PC-3 (cell line): Measurements from ENCODE around the gene PTCH1. TPM values are rescaled to one million over a fixed set of nuclear protein-coding genes. Genes with fewer than 3 reads are reported as not detected.

Experiments
- ATAC-seq: fragments of 200-7000 bp; cut with Tn5 transposase; 2 replicates; pipeline ENCODE4 v1.9.1; 2020; ENCODE audit warnings: mild to moderate bottlenecking, moderate library complexity
- BruUV-seq: library from RNA; stranded (reverse); fragments of 400-500 nt; replicated peaks from 2 replicates; lab custom pipeline; 2021; lab: Mats Ljungman, UMichigan
- CTCF ChIA-PET: fragments of 300-600 bp; sonication (Branson Sonifier 250); formaldehyde crosslinking; loops from one replicate; lab custom pipeline; 2022; ENCODE audit warnings: antibody characterized with exemption; lab: Charles Lee
- POLR2A ChIA-PET: fragments of 300-600 bp; sonication (Branson Sonifier 250); formaldehyde crosslinking; loops from one replicate; lab custom pipeline; 2022; ENCODE audit warnings: antibody characterized with exemption; ENCODE audit not compliant: unreplicated experiment; lab: Charles Lee
- DNase-seq: peaks from one replicate; pipeline ENCODE4 v3.0.0-alpha.2; 2015
- H2AFZ ChIP-seq: fragments of 300-600 bp; sonication (generic); 2 replicates; pipeline ENCODE4 v1.6.0; 2016; ENCODE audit warnings: antibody characterized with exemption, low read length
- H3F3A ChIP-seq: fragments of 300-600 bp; sonication (generic); one replicate; pipeline ENCODE4 v1.6.0; 2017; ENCODE audit warnings: antibody characterized with exemption, low read length, control low read depth, mild to moderate bottlenecking; ENCODE audit not compliant: unreplicated experiment
- H3K27ac ChIP-seq: fragments of 300-600 bp; sonication (generic); 2 replicates; pipeline ENCODE4 v1.5.1; 2016; ENCODE audit warnings: mild to moderate bottlenecking, low read length
- H3K27me3 ChIP-seq: fragments of 300-600 bp; sonication (generic); 2 replicates; pipeline ENCODE4 v1.6.1; 2016; ENCODE audit warnings: low read length, mixed read lengths
- H3K36me3 ChIP-seq: fragments of 300-600 bp; sonication (generic); 2 replicates; pipeline ENCODE4 v1.6.1; 2016; ENCODE audit warnings: low read depth, mixed run types, low read length, mixed read lengths
- H3K4me1 ChIP-seq: fragments of 300-600 bp; sonication (generic); 2 replicates; pipeline ENCODE4 v1.5.1; 2016; ENCODE audit warnings: low read length; ENCODE audit not compliant: insufficient read depth
- H3K4me2 ChIP-seq: fragments of 300-600 bp; sonication (generic); 2 replicates; pipeline ENCODE4 v1.6.0; 2016; ENCODE audit warnings: low read length
- H3K4me3 ChIP-seq: fragments of 300-600 bp; sonication (generic); 2 replicates; pipeline ENCODE4 v1.5.1; 2016; ENCODE audit warnings: mild to moderate bottlenecking, low read length, mixed read lengths
- H3K79me2 ChIP-seq: fragments of 300-600 bp; sonication (generic); 2 replicates; pipeline ENCODE4 v1.6.1; 2017; ENCODE audit warnings: low read length, mixed read lengths
- H3K9ac ChIP-seq: fragments of 300-600 bp; sonication (generic); 2 replicates; pipeline ENCODE4 v1.6.0; 2016; ENCODE audit warnings: mild to moderate bottlenecking, low read length
- H3K9me2 ChIP-seq: fragments of 300-600 bp; sonication (generic); replicated peaks from 2 replicates; pipeline ENCODE4 v1.6.1; 2016; ENCODE audit warnings: mixed run types, low read length, mixed read lengths
- H3K9me3 ChIP-seq: fragments of 300-600 bp; sonication (generic); 2 replicates; pipeline ENCODE4 v1.6.1; 2016; ENCODE audit warnings: low read length, mixed read lengths
- H4K20me1 ChIP-seq: fragments of 300-600 bp; sonication (generic); 2 replicates; pipeline ENCODE4 v1.6.1; 2016; ENCODE audit warnings: low read length, mixed read lengths
- EZH2 ChIP-seq: fragments of 300-600 bp; sonication (generic); IDR thresholded peaks from one replicate; pipeline ENCODE4 v1.6.1; 2017; ENCODE audit warnings: antibody characterized with exemption, mild to moderate bottlenecking, low read length; ENCODE audit not compliant: unreplicated experiment
- EZH2phosphoT487 ChIP-seq: fragments of 300-600 bp; sonication (generic); IDR thresholded peaks from 2 replicates; pipeline ENCODE4 v1.6.1; 2018; ENCODE audit warnings: mild to moderate bottlenecking, antibody characterized with exemption, low read length, borderline replicate concordance
- intact Hi-C: fragments of 100-400 bp; cut with micrococcal nuclease; formaldehyde crosslinking; loops from 2 replicates; pipeline ENCODE4 v1.9.0; 2023
- total RNA-seq: library from RNA; depleted of rRNA; stranded (reverse); fragments of >200 nt; gene quantifications from 2 replicates; pipeline ENCODE4 v1.2.3, GENCODE V29; 2014
- TF ChIP-seq, protein P1 (sequence below): fragments of 300-600 bp; sonication (generic); conservative IDR thresholded peaks from 2 replicates; pipeline ENCODE4 v1.5.1; 2017; ENCODE audit warnings: antibody characterized with exemption, low read depth, mild to moderate bottlenecking, low read length

Gene PTCH1
- total RNA-seq, 1 experiment from 2014 or later = 0.77 TPM

GRCh38 chr9:95459851-95460517 is 56.8 kb downstream of the PTCH1 start:
- no peaks in the 10 kb centered on the region for H3K9me2 ChIP-seq
- DNase-seq = no peak
- H3K4me2 ChIP-seq = no peak overlapping the region
- no peak for ATAC-seq
- TF ChIP-seq EZH2phosphoT487 (no peak), EZH2 (no peak)
- TF ChIP-seq, protein P1, sequence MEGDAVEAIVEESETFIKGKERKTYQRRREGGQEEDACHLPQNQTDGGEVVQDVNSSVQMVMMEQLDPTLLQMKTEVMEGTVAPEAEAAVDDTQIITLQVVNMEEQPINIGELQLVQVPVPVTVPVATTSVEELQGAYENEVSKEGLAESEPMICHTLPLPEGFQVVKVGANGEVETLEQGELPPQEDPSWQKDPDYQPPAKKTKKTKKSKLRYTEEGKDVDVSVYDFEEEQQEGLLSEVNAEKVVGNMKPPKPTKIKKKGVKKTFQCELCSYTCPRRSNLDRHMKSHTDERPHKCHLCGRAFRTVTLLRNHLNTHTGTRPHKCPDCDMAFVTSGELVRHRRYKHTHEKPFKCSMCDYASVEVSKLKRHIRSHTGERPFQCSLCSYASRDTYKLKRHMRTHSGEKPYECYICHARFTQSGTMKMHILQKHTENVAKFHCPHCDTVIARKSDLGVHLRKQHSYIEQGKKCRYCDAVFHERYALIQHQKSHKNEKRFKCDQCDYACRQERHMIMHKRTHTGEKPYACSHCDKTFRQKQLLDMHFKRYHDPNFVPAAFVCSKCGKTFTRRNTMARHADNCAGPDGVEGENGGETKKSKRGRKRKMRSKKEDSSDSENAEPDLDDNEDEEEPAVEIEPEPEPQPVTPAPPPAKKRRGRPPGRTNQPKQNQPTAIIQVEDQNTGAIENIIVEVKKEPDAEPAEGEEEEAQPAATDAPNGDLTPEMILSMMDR = no peak
- H3K4me1 ChIP-seq = no peaks in the 10 kb centered on the region
- no peak overlapping the region for H3K27ac ChIP-seq
- H3K79me2 ChIP-seq = no peaks in the 10 kb centered on the region
- no peaks in the 10 kb centered on the region for H3F3A ChIP-seq
- intact Hi-C loops = no loop called here
- H3K9ac ChIP-seq = no peak overlapping the region
- H2AFZ ChIP-seq = no peak overlapping the region
- ChIA-PET CTCF (no interaction called here), POLR2A (no interaction called here)
- no TSS peak for BruUV-seq
- no peaks in the 10 kb centered on the region for H3K9me3 ChIP-seq
- no peak overlapping the region for H3K4me3 ChIP-seq
- no peaks in the 10 kb centered on the region for H4K20me1 ChIP-seq
- no peaks in the 10 kb centered on the region for H3K36me3 ChIP-seq
- no peaks in the 10 kb centered on the region for H3K27me3 ChIP-seq

GRCh38 chr9:95459178-95459577 is 57.6 kb downstream of the PTCH1 start:
- ATAC-seq (no peak), DNase-seq (no peak)
- no peak overlapping the region for H3K9ac ChIP-seq
- no peaks in the 10 kb centered on the region for H4K20me1 ChIP-seq
- no peaks in the 10 kb centered on the region for H3K27me3 ChIP-seq
- H3K9me3 ChIP-seq = no peaks in the 10 kb centered on the region
- ChIA-PET POLR2A (no interaction called here), CTCF (no interaction called here)
- no peaks in the 10 kb centered on the region for H3F3A ChIP-seq
- H3K4me1 ChIP-seq = no peaks in the 10 kb centered on the region
- H2AFZ ChIP-seq = no peak overlapping the region
- no peaks in the 10 kb centered on the region for H3K36me3 ChIP-seq
- intact Hi-C loops = no loop called here
- H3K9me2 ChIP-seq = no peaks in the 10 kb centered on the region
- TF ChIP-seq, protein P1 = no peak
- TF ChIP-seq EZH2 (no peak), EZH2phosphoT487 (no peak)
- no peak overlapping the region for H3K4me2 ChIP-seq
- H3K79me2 ChIP-seq = no peaks in the 10 kb centered on the region
- BruUV-seq = no TSS peak
- no peak overlapping the region for H3K27ac ChIP-seq
- no peak overlapping the region for H3K4me3 ChIP-seq

DNA sequence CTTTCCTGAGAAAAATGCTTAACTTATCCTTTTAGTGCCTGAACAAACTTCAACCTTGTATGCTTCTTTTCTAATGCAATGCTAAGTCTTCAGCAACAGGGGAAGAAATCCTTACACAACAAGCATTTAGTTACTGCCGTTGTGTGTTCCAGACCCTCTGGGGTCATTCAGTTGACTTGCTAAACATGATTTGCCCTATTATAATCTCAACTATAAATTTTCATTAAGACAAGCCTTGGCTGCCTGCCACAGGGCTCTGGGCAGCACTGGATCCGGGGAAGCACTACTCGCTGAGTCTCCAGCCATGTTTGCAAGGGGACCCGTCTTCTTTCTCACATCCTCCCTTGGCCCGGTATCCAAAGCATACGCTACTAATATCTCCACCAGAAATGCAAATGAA is 58.1 kb downstream of the PTCH1 start:
- CTCF ChIA-PET = no interaction called here
- no peaks in the 10 kb centered on the region for H3K79me2 ChIP-seq
- intact Hi-C loops = no loop called here
- H3K9me3 ChIP-seq = no peaks in the 10 kb centered on the region
- POLR2A ChIA-PET = no interaction called here
- H3K9me2 ChIP-seq = no peaks in the 10 kb centered on the region
- H3K4me2 ChIP-seq = no peak overlapping the region
- H3K9ac ChIP-seq = no peak overlapping the region
- H3F3A ChIP-seq = no peaks in the 10 kb centered on the region
- no peak overlapping the region for H2AFZ ChIP-seq
- H3K36me3 ChIP-seq = no peaks in the 10 kb centered on the region
- no peaks in the 10 kb centered on the region for H3K27me3 ChIP-seq
- no peak for ATAC-seq
- DNase-seq = no peak
- no peaks in the 10 kb centered on the region for H4K20me1 ChIP-seq
- no peak overlapping the region for H3K27ac ChIP-seq
- no peak for TF ChIP-seq EZH2phosphoT487
- TF ChIP-seq, protein P1 = no peak
- TF ChIP-seq EZH2 = no peak
- H3K4me1 ChIP-seq = no peaks in the 10 kb centered on the region
- BruUV-seq = no TSS peak
- no peak overlapping the region for H3K4me3 ChIP-seq
